Omental fat pad (tissue), 4 donors: Measurements from ENCODE around the gene MYBPC1. TPM values are rescaled to one million over a fixed set of nuclear protein-coding genes. Genes with fewer than 3 reads are reported as not detected.
"Not testable (repeated sequence)": the region's sequence is repeated elsewhere in the genome, so short reads cannot be mapped to it uniquely, and the experiment has no call there.

ENCODE experiments used
- ATAC-seq: fragments of 150-250 bp; one replicate; pipeline ENCODE4 v1.9.1; 2016; ENCODE audit warnings: mild to moderate bottlenecking, moderate library complexity; ENCODE audit not compliant: low FRiP score
- DNase-seq: peaks from one replicate; pipeline ENCODE4 v3.0.0-alpha.2; 2019; ENCODE audit warnings: low spot score
- CTCF ChIP-seq, 3 donors: fragments of 450-650 bp; IDR thresholded peaks; one replicate each; pipeline ENCODE4 v1.5.1; 2016 to 2017; ENCODE audit warnings: antibody characterized with exemption in 3 of 3, mild to moderate bottlenecking in 3 of 3, moderate library complexity in 2 of 3
- small RNA-seq: library from RNA; depleted of rRNA; stranded (forward); fragments of <200 nt; gene quantifications from one replicate; pipeline ENCODE3, GENCODE V24; 2016
- total RNA-seq, 4 donors: library from RNA; depleted of rRNA; stranded (reverse); fragments of >200 nt; gene quantifications; one replicate each; pipeline ENCODE4 v1.1.0, GENCODE V29; 2016

Gene MYBPC1
- total RNA-seq, 4 donors from 2014 or later = not detected

- ATAC-seq (no peak), DNase-seq (no peak)
- no peak for TF ChIP-seq CTCF (IDR thresholded peaks at IDR 0.05)
Observed at GRCh38 chr12:101722392-101722791, 127.6 kb downstream of the MYBPC1 start.

- ATAC-seq = no peak
- DNase-seq = no peak
- TF ChIP-seq CTCF (IDR thresholded peaks at IDR 0.05) = no peak
Observed at GRCh38 chr12:101727098-101727497, 132.3 kb downstream of the MYBPC1 start.

- ATAC-seq (no peak), DNase-seq (no peak)
- no peak for TF ChIP-seq CTCF (IDR thresholded peaks at IDR 0.05)
Observed at GRCh38 chr12:101729842-101730241, 135.1 kb downstream of the MYBPC1 start.

- ATAC-seq = no peak
- TF ChIP-seq CTCF (IDR thresholded peaks at IDR 0.05) = no peak
Observed at GRCh38 chr12:101732318-101732717, 137.5 kb downstream of the MYBPC1 start.

DNA sequence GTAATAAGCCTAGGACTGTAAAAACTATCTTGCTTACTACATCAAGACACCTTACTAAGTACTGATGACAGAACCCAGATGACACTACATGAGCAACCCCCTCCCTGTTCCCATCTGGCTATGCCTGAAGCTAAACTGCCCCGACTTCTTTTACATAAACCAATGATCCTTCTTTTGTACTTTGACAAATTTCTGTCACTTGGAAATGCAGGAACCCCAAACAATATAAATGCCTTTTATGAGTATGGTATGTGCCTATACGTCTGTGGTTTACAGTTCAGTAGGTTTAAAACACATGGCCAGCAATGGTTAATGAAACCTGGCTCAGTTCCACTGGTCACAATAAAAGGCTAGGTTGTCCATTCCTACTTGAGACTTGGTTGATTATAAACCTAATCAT, 138.4 kb downstream of the MYBPC1 start:
- no peak for TF ChIP-seq CTCF (IDR thresholded peaks at IDR 0.05)
- ATAC-seq (no peak), DNase-seq (no peak)

More at GRCh38 chr12:101732318-101732717, 137.5 kb downstream of the MYBPC1 start:
- DNase-seq = no peak

DNA sequence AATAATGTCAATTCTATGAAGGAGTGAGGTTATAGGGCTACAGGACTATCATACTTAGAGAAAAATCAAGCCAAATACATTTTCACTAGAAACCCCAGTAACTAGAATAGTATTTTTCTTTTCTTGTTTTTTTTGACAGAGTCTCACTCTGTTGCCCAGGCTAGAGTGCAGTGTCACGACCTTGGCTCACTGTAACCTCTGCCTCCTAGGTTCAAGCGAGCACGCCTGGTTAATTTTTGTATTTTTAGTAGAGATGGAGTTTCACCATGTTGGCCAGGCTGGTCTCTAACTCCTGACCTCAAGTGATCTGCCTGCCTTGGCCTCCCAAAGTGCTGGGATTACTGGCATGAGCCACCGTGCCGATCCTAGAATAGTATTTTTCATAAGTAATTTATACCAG, 139.7 kb downstream of the MYBPC1 start:
- not testable (repeated sequence) for DNase-seq, ATAC-seq

Small RNA genes within 50 kb of the gene (small RNA-seq; reads per million reads assigned to genes)
- not detected for gene RNY1P16

Other genes starting within 250 kb of the MYBPC1 start
- 10 to 100 TPM; 48.9 to 80.7 (median 66.1) TPM for gene ARL1, start 187.2 kb upstream of the MYBPC1 start, total RNA-seq
- gene SPIC, start 119.6 kb upstream of the MYBPC1 start, total RNA-seq = not detected
- 100 to 1,000 TPM in 1 of 4 donors, 10 to 100 TPM in 3; 43.8 to 107 (median 60.2) TPM for gene CHPT1, start 102.7 kb downstream of the MYBPC1 start, total RNA-seq
- gene SYCP3, start 144.5 kb downstream of the MYBPC1 start, total RNA-seq = under 1 TPM in 2 of 4 donors, not detected in 2; 0.31 to 0.36 TPM
- gene GNPTAB, start 236.0 kb downstream of the MYBPC1 start, total RNA-seq = 10 to 100 TPM; 18.3 to 28.8 (median 24.8) TPM